ENCODE data around the gene PROM1.

Gene PROM1

GRCh38 chr4:16106956-16107355 lies 23.1 kb upstream of the PROM1 start:
- no peak for DNase-seq (ENCODE audit: low read depth)

- no peak for DNase-seq (ENCODE audit: low read depth)
These were observed 20.7 kb upstream of the PROM1 start for GRCh38 chr4:16104520-16104919.

GRCh38 chr4:16102356-16102755 lies 18.5 kb upstream of the PROM1 start:
- DNase-seq (ENCODE audit: low read depth), result no peak

- no peak for DNase-seq (ENCODE audit: low read depth)
These were observed 17.0 kb upstream of the PROM1 start for GRCh38 chr4:16100833-16101232.

GRCh38 chr4:16092682-16093319 lies 9.0 kb upstream of the PROM1 start:
- no peak for DNase-seq (ENCODE audit: low read depth)

GRCh38 chr4:16090096-16090705 lies 6.4 kb upstream of the PROM1 start:
- DNase-seq (ENCODE audit: low read depth), result no peak

- DNase-seq (ENCODE audit: low read depth), result no peak
These were observed 5.3 kb upstream of the PROM1 start for GRCh38 chr4:16089156-16089555.

- no peak for DNase-seq (ENCODE audit: low read depth)
These were observed 4.8 kb upstream of the PROM1 start for GRCh38 chr4:16088601-16089000.

- no peak for DNase-seq (ENCODE audit: low read depth)
These were observed 2.0 kb upstream of the PROM1 start for GRCh38 chr4:16085822-16086221.

- peak; percentile 7 for DNase-seq (ENCODE audit: low read depth)
These were observed 1.2 kb downstream of the PROM1 start for GRCh38 chr4:16082426-16083240.

GRCh38 chr4:16082041-16082425 lies 1.8 kb downstream of the PROM1 start:
- DNase-seq (ENCODE audit: low read depth), result no peak

GRCh38 chr4:16079046-16079445 lies 4.8 kb downstream of the PROM1 start:
- DNase-seq (ENCODE audit: low read depth), result peak; percentile 39

GRCh38 chr4:16078195-16078760 lies 5.5 kb downstream of the PROM1 start:
- no peak for DNase-seq (ENCODE audit: low read depth)

GRCh38 chr4:16077786-16078185 lies 6.0 kb downstream of the PROM1 start:
- no peak for DNase-seq (ENCODE audit: low read depth)

- DNase-seq (ENCODE audit: low read depth), result no peak
These were observed 7.7 kb downstream of the PROM1 start for GRCh38 chr4:16075975-16076757.

GRCh38 chr4:16075061-16075460 lies 8.8 kb downstream of the PROM1 start:
- no peak for DNase-seq (ENCODE audit: low read depth)

GRCh38 chr4:16072168-16072567 lies 11.7 kb downstream of the PROM1 start:
- DNase-seq (ENCODE audit: low read depth), result no peak

GRCh38 chr4:16070203-16070602 lies 13.6 kb downstream of the PROM1 start:
- no peak for DNase-seq (ENCODE audit: low read depth)

- no peak for DNase-seq (ENCODE audit: low read depth)
These were observed 16.3 kb downstream of the PROM1 start for GRCh38 chr4:16067515-16067914.

GRCh38 chr4:16066586-16067128 lies 17.2 kb downstream of the PROM1 start:
- DNase-seq (ENCODE audit: low read depth), result no peak

- DNase-seq (ENCODE audit: low read depth), result no peak
These were observed 18.8 kb downstream of the PROM1 start for GRCh38 chr4:16065066-16065465.

GRCh38 chr4:16062601-16063000 lies 21.2 kb downstream of the PROM1 start:
- DNase-seq (ENCODE audit: low read depth), result no peak

Measured in iris pigment epithelial cell (primary cell).